Activated CD4-positive, alpha-beta T cell treated with anti-CD3 and anti-CD28 coated beads, Interleukin-2, Interleukin-6, amounts not matched to agents 100 ng/mL and 50 ng/mL, durations not matched to agents 16 hours and 8 hours (primary cell): Measurements from ENCODE around the gene NR2F2.
"Not testable (repeated sequence)": the region's sequence is repeated elsewhere in the genome, so short reads cannot be mapped to it uniquely, and the experiment has no call there.

Source experiments
- DNase-seq: peaks from one replicate; pipeline ENCODE4 v3.0.0-alpha.2; 2020

The NR2F2 gene

DNA sequence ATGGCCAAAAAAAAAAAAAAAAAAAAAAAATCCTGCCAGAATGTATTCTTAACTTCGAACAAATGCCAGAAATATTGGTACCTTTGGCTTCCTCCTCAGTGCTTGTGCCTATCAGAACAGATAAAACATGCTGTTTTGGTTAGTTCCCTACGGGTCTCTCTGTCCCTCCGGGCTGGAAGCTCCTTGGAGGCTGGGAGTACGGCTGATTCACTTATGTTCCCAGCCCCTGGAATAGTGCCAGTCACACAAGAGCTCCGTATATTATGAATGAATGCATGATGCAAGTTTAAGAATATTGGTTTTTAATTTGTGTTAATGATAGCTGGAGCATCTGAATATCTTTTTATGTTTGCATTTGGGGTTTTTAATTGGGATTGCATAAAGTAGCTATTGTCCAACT, 44.0 kb downstream of the NR2F2 start:
- no peak for DNase-seq

- DNase-seq = not testable (repeated sequence)
These were observed 49.1 kb downstream of the NR2F2 start for GRCh38 chr15:96379592-96379991.

GRCh38 chr15:96381463-96381862, 51.0 kb downstream of the NR2F2 start:
- no peak for DNase-seq

DNA sequence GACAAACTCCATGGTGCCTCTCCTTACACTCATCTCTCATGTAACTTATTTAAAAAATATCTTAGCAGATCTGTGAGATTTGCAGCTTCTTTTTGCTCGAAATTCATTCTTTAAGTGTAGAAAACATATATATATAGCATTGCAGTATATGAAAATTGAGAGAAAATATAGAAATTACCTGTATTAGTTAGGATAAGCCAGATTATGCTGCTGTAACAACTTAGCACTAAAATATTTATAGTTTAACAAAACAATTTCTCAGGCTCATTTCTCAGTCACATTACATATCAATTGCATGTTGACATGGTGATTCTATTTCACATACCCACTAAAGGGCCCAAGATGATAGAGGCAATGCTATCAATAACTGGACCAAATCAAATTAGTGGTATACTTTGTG, 54.7 kb downstream of the NR2F2 start:
- no peak for DNase-seq

DNA sequence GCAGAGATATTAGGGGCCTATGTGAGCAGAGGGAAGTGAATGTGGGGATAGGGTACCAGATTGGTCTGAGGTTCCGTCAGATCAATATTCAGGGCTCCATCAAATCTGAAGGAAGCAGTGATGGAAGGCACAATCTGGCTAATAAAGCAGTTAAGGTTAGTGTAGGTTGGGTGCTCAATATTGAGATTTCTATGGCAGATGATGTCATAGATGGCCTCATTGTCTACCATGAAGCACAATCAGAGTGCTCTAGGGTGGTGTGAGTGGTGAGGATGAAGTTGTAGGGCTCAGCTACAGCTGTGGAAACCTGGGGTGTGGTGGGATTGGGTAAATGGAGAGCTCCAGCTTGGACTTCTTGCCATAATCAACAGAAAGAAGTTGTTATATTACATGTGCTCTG, 58.2 kb downstream of the NR2F2 start:
- no peak for DNase-seq
